IMR-90 (cell line): ENCODE measurements around the gene HCN3.

Experiments used
- BHLHE40 ChIP-seq: fragments of 150-350 bp; IDR thresholded peaks from 2 replicates; pipeline ENCODE4 v1.6.1; 2016; ENCODE audit warnings: mild to moderate bottlenecking, low read depth, low read length
- CEBPB ChIP-seq: IDR thresholded peaks from 2 replicates; pipeline ENCODE4 v1.6.1; 2012; ENCODE audit warnings: low read depth, low read length, improper control_type of control experiment
- CHD1 ChIP-seq: IDR thresholded peaks from 2 replicates; pipeline ENCODE4 v1.6.1; 2012; ENCODE audit warnings: low read depth, low read length, improper control_type of control experiment
- MAFK ChIP-seq: IDR thresholded peaks from 2 replicates; pipeline ENCODE4 v1.6.1; 2012; ENCODE audit warnings: low read depth, low read length, improper control_type of control experiment
- POLR2A ChIP-seq: IDR thresholded peaks from 2 replicates; pipeline ENCODE4 v1.6.1; 2012; ENCODE audit warnings: mild to moderate bottlenecking, low read depth, low read length
- RAD21 ChIP-seq: IDR thresholded peaks from 2 replicates; pipeline ENCODE4 v1.6.1; 2012; ENCODE audit warnings: low read length, improper control_type of control experiment
- RCOR1 ChIP-seq: IDR thresholded peaks from 2 replicates; pipeline ENCODE4 v1.6.1; 2012; ENCODE audit warnings: mild to moderate bottlenecking, low read length, improper control_type of control experiment; ENCODE audit not compliant: insufficient replicate concordance
- RFX5 ChIP-seq: IDR thresholded peaks from 2 replicates; pipeline ENCODE4 v1.8.0; 2012; ENCODE audit warnings: low read depth, mild to moderate bottlenecking, low read length, moderate library complexity
- TF ChIP-seq, protein P1 (sequence below): conservative IDR thresholded peaks from 2 replicates; pipeline ENCODE4 v1.5.1; 2012; ENCODE audit warnings: mild to moderate bottlenecking, low read depth, low read length, improper control_type of control experiment
- TF ChIP-seq, protein P2 (sequence below): fragments of 150-350 bp; IDR thresholded peaks from 2 replicates; pipeline ENCODE4 v1.6.1; 2017; ENCODE audit warnings: mild to moderate bottlenecking, antibody characterized with exemption, low read length, low read depth

DNA sequence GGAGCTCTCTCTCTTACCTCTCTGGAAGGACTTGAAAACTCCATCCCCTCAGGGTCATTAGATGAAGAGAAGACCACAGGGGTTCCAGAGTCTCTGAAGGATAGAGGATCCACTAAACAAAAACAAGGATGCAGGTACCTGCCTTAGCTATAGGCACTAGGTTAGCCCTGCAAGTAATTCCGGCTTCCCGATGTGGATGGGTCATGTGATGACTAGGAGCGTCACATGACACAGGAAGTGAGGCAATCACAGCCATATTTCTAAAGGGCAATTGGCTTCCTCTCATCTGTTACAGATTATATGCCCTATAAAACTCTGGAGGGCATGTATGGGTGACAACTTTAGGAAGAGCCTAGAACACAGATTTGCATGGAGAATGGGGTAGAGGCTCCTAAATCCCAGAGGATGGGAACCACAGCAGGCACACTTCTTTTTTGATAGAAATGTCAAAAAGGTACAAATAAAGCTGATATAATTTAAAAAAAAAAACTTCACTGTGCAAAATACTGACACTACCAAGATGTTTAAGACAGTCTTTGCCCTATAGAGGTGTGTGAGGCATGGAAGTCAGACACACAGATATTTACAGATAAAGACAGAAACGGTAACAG is 36.1 kb upstream of the HCN3 start:
- TF ChIP-seq, protein P1, sequence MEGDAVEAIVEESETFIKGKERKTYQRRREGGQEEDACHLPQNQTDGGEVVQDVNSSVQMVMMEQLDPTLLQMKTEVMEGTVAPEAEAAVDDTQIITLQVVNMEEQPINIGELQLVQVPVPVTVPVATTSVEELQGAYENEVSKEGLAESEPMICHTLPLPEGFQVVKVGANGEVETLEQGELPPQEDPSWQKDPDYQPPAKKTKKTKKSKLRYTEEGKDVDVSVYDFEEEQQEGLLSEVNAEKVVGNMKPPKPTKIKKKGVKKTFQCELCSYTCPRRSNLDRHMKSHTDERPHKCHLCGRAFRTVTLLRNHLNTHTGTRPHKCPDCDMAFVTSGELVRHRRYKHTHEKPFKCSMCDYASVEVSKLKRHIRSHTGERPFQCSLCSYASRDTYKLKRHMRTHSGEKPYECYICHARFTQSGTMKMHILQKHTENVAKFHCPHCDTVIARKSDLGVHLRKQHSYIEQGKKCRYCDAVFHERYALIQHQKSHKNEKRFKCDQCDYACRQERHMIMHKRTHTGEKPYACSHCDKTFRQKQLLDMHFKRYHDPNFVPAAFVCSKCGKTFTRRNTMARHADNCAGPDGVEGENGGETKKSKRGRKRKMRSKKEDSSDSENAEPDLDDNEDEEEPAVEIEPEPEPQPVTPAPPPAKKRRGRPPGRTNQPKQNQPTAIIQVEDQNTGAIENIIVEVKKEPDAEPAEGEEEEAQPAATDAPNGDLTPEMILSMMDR, result no peak
- TF ChIP-seq RFX5 (no peak), CHD1 (no peak), POLR2A (no peak), MAFK (0 out of 2 replicates have a peak, but pooled peaks have one; percentile 18), BHLHE40 (no peak), CEBPB (peak; percentile 92), RAD21 (no peak), RCOR1 (no peak)
- TF ChIP-seq, protein P2, sequence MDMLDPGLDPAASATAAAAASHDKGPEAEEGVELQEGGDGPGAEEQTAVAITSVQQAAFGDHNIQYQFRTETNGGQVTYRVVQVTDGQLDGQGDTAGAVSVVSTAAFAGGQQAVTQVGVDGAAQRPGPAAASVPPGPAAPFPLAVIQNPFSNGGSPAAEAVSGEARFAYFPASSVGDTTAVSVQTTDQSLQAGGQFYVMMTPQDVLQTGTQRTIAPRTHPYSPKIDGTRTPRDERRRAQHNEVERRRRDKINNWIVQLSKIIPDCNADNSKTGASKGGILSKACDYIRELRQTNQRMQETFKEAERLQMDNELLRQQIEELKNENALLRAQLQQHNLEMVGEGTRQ, result peak; percentile 99
